SK-N-MC (cell line): ENCODE measurements around the gene ANGEL1.

Experiments
- EZH2 ChIP-seq: fragments of 200-600 bp; sonication (generic); IDR thresholded peaks from one replicate; pipeline ENCODE4 v1.6.1; 2017; ENCODE audit warnings: antibody characterized with exemption
- POLR2AphosphoS5 ChIP-seq: IDR thresholded peaks from 2 replicates; pipeline ENCODE4 v1.6.1; 2012; ENCODE audit warnings: mild to moderate bottlenecking, low read depth, low read length, borderline replicate concordance

DNA sequence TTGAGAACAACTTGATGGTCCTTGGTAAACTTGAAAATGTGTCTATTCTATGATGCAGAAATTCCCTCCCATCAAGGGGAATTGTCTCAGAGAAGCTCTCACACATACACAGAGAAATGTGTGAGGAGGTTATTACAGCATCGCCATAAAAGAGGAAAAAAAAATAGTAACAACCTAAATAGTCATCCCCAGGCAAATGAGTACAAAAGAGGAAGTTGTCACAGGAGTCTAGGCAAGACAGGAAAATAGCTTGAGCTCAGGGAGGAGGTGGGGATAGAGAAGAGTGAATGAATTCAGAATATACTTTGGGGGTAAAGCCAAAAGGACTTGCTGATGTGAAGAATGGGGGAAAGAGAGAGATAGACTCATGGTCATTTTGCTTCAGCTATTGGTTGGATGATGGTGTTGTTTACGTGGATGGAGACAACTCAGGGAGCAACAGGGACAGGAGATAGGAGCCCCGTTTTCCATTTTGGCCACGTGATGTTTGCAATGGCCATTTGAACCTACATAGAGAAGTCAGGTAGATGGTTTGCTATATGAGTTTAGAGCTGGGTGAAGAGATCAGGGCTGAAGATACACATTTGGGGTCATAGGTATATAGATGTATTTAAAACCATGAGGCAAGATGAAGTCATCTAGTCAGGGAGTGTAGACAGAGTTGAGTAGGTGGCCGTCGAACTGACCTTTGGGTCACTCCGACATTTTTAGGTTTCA, 33.8 kb upstream of the ANGEL1 start:
- TF ChIP-seq EZH2: no peak
- no peak for TF ChIP-seq POLR2AphosphoS5
